ENCODE data around the gene MINDY1. TPM values are rescaled to one million over a fixed set of nuclear protein-coding genes. Genes with fewer than 3 reads are reported as not detected.

Gene MINDY1
- total and polyA plus RNA-seq, 9 of the 15 experiments (the other 6 are each of a cell fraction or from before 2014, with no cell fraction given), result 0.49 to 11.0 (median 6.0) TPM

- peak; percentile 60 for TF ChIP-seq MGA (IDR thresholded peaks at IDR 0.05)
- no peak for TF ChIP-seq TEAD4 (IDR thresholded peaks at IDR 0.05; ENCODE audit: low read length)
- 0 out of 2 replicates have a peak, but pooled peaks have one; percentile 19 for TF ChIP-seq TEAD4 (CRISPR knock-in tag; IDR thresholded peaks at IDR 0.05; ENCODE audit: borderline replicate concordance)
- peak; percentile 68 for TF ChIP-seq L3MBTL2 (IDR thresholded peaks at IDR 0.05)
- peak; percentile 58; the same call in 1 of the 2 replicates for TF ChIP-seq ZFP91 (CRISPR knock-in tag; IDR thresholded peaks at IDR 0.05)
Observed at GRCh38 chr1:151047925-151048644, 41.4 kb upstream of the MINDY1 start (continued).

All from K562 (cell line).